SK-N-SH (cell line): ENCODE results near the gene TMEM231.

ENCODE experiments used
- CHD2 ChIP-seq: fragments of 150-350 bp; IDR thresholded peaks from 2 replicates; pipeline ENCODE4 v1.6.1; 2018; ENCODE audit warnings: low read length; ENCODE audit not compliant: partially characterized antibody
- FOXM1 ChIP-seq: IDR thresholded peaks from 2 replicates; pipeline ENCODE4 v1.4.0; 2012; ENCODE audit warnings: low read depth, mild to moderate bottlenecking
- JUND ChIP-seq: IDR thresholded peaks from 2 replicates; pipeline ENCODE4 v1.4.0; 2012
- RAD21 ChIP-seq: IDR thresholded peaks from 2 replicates; pipeline ENCODE4 v1.6.1; 2012; ENCODE audit warnings: mild to moderate bottlenecking, low read length
- REST ChIP-seq: IDR thresholded peaks from 2 replicates; pipeline ENCODE4 v1.6.1; 2012; ENCODE audit warnings: mild to moderate bottlenecking, low read depth, low read length, moderate library complexity
- ZBTB33 ChIP-seq: IDR thresholded peaks from 2 replicates; pipeline ENCODE4 v1.4.0; 2012; ENCODE audit warnings: low read depth, borderline replicate concordance
- TF ChIP-seq, protein P1 (sequence below): IDR thresholded peaks from 2 replicates; pipeline ENCODE4 v1.4.0; 2012; ENCODE audit warnings: low read depth
- TF ChIP-seq, protein P2 (sequence below): fragments of 200-600 bp; sonication (generic); IDR thresholded peaks from 2 replicates; pipeline ENCODE4 v1.6.1; 2017; ENCODE audit warnings: antibody characterized with exemption, mild to moderate bottlenecking, moderate library complexity
- TF ChIP-seq, protein P3 (sequence below): fragments of 150-350 bp; IDR thresholded peaks from 2 replicates; pipeline ENCODE4 v1.6.1; 2016; ENCODE audit warnings: mild to moderate bottlenecking, low read depth, low read length
- TF ChIP-seq, protein P4 (sequence below): IDR thresholded peaks from 2 replicates; pipeline ENCODE4; 2012

- TF ChIP-seq, protein P1, sequence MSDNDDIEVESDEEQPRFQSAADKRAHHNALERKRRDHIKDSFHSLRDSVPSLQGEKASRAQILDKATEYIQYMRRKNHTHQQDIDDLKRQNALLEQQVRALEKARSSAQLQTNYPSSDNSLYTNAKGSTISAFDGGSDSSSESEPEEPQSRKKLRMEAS: no peak
- TF ChIP-seq, protein P2, sequence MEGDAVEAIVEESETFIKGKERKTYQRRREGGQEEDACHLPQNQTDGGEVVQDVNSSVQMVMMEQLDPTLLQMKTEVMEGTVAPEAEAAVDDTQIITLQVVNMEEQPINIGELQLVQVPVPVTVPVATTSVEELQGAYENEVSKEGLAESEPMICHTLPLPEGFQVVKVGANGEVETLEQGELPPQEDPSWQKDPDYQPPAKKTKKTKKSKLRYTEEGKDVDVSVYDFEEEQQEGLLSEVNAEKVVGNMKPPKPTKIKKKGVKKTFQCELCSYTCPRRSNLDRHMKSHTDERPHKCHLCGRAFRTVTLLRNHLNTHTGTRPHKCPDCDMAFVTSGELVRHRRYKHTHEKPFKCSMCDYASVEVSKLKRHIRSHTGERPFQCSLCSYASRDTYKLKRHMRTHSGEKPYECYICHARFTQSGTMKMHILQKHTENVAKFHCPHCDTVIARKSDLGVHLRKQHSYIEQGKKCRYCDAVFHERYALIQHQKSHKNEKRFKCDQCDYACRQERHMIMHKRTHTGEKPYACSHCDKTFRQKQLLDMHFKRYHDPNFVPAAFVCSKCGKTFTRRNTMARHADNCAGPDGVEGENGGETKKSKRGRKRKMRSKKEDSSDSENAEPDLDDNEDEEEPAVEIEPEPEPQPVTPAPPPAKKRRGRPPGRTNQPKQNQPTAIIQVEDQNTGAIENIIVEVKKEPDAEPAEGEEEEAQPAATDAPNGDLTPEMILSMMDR: no peak
- TF ChIP-seq JUND: no peak
- TF ChIP-seq REST: no peak
- TF ChIP-seq RAD21: no peak
- TF ChIP-seq, protein P3, sequence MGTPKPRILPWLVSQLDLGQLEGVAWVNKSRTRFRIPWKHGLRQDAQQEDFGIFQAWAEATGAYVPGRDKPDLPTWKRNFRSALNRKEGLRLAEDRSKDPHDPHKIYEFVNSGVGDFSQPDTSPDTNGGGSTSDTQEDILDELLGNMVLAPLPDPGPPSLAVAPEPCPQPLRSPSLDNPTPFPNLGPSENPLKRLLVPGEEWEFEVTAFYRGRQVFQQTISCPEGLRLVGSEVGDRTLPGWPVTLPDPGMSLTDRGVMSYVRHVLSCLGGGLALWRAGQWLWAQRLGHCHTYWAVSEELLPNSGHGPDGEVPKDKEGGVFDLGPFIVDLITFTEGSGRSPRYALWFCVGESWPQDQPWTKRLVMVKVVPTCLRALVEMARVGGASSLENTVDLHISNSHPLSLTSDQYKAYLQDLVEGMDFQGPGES: no peak
- no peak for TF ChIP-seq CHD2
- TF ChIP-seq, protein P4, sequence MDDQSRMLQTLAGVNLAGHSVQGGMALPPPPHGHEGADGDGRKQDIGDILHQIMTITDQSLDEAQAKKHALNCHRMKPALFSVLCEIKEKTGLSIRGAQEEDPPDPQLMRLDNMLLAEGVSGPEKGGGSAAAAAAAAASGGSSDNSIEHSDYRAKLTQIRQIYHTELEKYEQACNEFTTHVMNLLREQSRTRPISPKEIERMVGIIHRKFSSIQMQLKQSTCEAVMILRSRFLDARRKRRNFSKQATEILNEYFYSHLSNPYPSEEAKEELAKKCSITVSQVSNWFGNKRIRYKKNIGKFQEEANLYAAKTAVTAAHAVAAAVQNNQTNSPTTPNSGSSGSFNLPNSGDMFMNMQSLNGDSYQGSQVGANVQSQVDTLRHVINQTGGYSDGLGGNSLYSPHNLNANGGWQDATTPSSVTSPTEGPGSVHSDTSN: no peak
- TF ChIP-seq ZBTB33: no peak
- TF ChIP-seq FOXM1: no peak
These were observed 20.3 kb upstream of the TMEM231 start for GRCh38 chr16:75576384-75576811.
